SHP77 (cell line): ENCODE measurements around the gene KCNMA1.
"Not testable (repeated sequence)": the region's sequence is repeated elsewhere in the genome, so short reads cannot be mapped to it uniquely, and the experiment has no call there.

Experiments used
- DNase-seq, 2 experiments: peaks; one replicate each; lab custom pipeline; 2025; lab: John Stamatoyannopoulos, UW

The KCNMA1 gene

GRCh38 chr10:77363210-77363609, 274.4 kb downstream of the KCNMA1 start:
- DNase-seq = no peak

- DNase-seq = no peak
These were observed 275.8 kb downstream of the KCNMA1 start for GRCh38 chr10:77361831-77362230.

- no peak for DNase-seq
These were observed 276.2 kb downstream of the KCNMA1 start for GRCh38 chr10:77361426-77361825.

GRCh38 chr10:77360835-77361234, 276.8 kb downstream of the KCNMA1 start:
- DNase-seq = no peak

GRCh38 chr10:77359950-77360520, 277.6 kb downstream of the KCNMA1 start:
- DNase-seq = no peak

GRCh38 chr10:77359287-77359691, 278.3 kb downstream of the KCNMA1 start:
- DNase-seq = no peak

- DNase-seq = no peak
These were observed 279.0 kb downstream of the KCNMA1 start for GRCh38 chr10:77358656-77359055.

GRCh38 chr10:77357611-77358310, 279.8 kb downstream of the KCNMA1 start:
- DNase-seq = no peak

- no peak for DNase-seq
These were observed 280.4 kb downstream of the KCNMA1 start for GRCh38 chr10:77357185-77357584.

GRCh38 chr10:77355844-77356243, 281.8 kb downstream of the KCNMA1 start:
- DNase-seq = no peak

- DNase-seq = no peak
These were observed 286.2 kb downstream of the KCNMA1 start for GRCh38 chr10:77351386-77351785.

- DNase-seq = no peak
These were observed 286.9 kb downstream of the KCNMA1 start for GRCh38 chr10:77350711-77351119.

GRCh38 chr10:77350134-77350533, 287.5 kb downstream of the KCNMA1 start:
- DNase-seq = no peak

- DNase-seq = no peak
These were observed 288.4 kb downstream of the KCNMA1 start for GRCh38 chr10:77349226-77349625.

- no peak for DNase-seq
These were observed 288.9 kb downstream of the KCNMA1 start for GRCh38 chr10:77348751-77349150.

- DNase-seq = no peak
These were observed 289.5 kb downstream of the KCNMA1 start for GRCh38 chr10:77348082-77348481.

- DNase-seq = no peak
These were observed 290.6 kb downstream of the KCNMA1 start for GRCh38 chr10:77347052-77347451.

- no peak for DNase-seq
These were observed 296.6 kb downstream of the KCNMA1 start for GRCh38 chr10:77341055-77341454.

- DNase-seq = not testable (repeated sequence)
These were observed 297.7 kb downstream of the KCNMA1 start for GRCh38 chr10:77339872-77340271.

- DNase-seq = no peak
These were observed 298.4 kb downstream of the KCNMA1 start for GRCh38 chr10:77339166-77339565.

- DNase-seq = no peak
These were observed 299.5 kb downstream of the KCNMA1 start for GRCh38 chr10:77338143-77338542.

GRCh38 chr10:77334501-77334900, 303.1 kb downstream of the KCNMA1 start:
- no peak for DNase-seq

- no peak for DNase-seq
These were observed 303.8 kb downstream of the KCNMA1 start for GRCh38 chr10:77333610-77334340.
